PC-3 (cell line): ENCODE data around the gene ZBTB7C. TPM values are rescaled to one million over a fixed set of nuclear protein-coding genes. Genes with fewer than 3 reads are reported as not detected.

Experiments
- ATAC-seq: fragments of 200-7000 bp; cut with Tn5 transposase; 2 replicates; pipeline ENCODE4 v1.9.1; 2020; ENCODE audit warnings: mild to moderate bottlenecking, moderate library complexity
- BruUV-seq: library from RNA; stranded (reverse); fragments of 400-500 nt; replicated peaks from 2 replicates; lab custom pipeline; 2021; lab: Mats Ljungman, UMichigan
- CTCF ChIA-PET: fragments of 300-600 bp; sonication (Branson Sonifier 250); formaldehyde crosslinking; loops from one replicate; lab custom pipeline; 2022; ENCODE audit warnings: antibody characterized with exemption; lab: Charles Lee
- POLR2A ChIA-PET: fragments of 300-600 bp; sonication (Branson Sonifier 250); formaldehyde crosslinking; loops from one replicate; lab custom pipeline; 2022; ENCODE audit warnings: antibody characterized with exemption; ENCODE audit not compliant: unreplicated experiment; lab: Charles Lee
- DNase-seq: peaks from one replicate; pipeline ENCODE4 v3.0.0-alpha.2; 2015
- H2AFZ ChIP-seq: fragments of 300-600 bp; sonication (generic); 2 replicates; pipeline ENCODE4 v1.6.0; 2016; ENCODE audit warnings: antibody characterized with exemption, low read length
- H3F3A ChIP-seq: fragments of 300-600 bp; sonication (generic); one replicate; pipeline ENCODE4 v1.6.0; 2017; ENCODE audit warnings: antibody characterized with exemption, low read length, control low read depth, mild to moderate bottlenecking; ENCODE audit not compliant: unreplicated experiment
- H3K27ac ChIP-seq: fragments of 300-600 bp; sonication (generic); 2 replicates; pipeline ENCODE4 v1.5.1; 2016; ENCODE audit warnings: mild to moderate bottlenecking, low read length
- H3K27me3 ChIP-seq: fragments of 300-600 bp; sonication (generic); 2 replicates; pipeline ENCODE4 v1.6.1; 2016; ENCODE audit warnings: low read length, mixed read lengths
- H3K36me3 ChIP-seq: fragments of 300-600 bp; sonication (generic); 2 replicates; pipeline ENCODE4 v1.6.1; 2016; ENCODE audit warnings: low read depth, mixed run types, low read length, mixed read lengths
- H3K4me1 ChIP-seq: fragments of 300-600 bp; sonication (generic); 2 replicates; pipeline ENCODE4 v1.5.1; 2016; ENCODE audit warnings: low read length; ENCODE audit not compliant: insufficient read depth
- H3K4me2 ChIP-seq: fragments of 300-600 bp; sonication (generic); 2 replicates; pipeline ENCODE4 v1.6.0; 2016; ENCODE audit warnings: low read length
- H3K4me3 ChIP-seq: fragments of 300-600 bp; sonication (generic); 2 replicates; pipeline ENCODE4 v1.5.1; 2016; ENCODE audit warnings: mild to moderate bottlenecking, low read length, mixed read lengths
- H3K79me2 ChIP-seq: fragments of 300-600 bp; sonication (generic); 2 replicates; pipeline ENCODE4 v1.6.1; 2017; ENCODE audit warnings: low read length, mixed read lengths
- H3K9ac ChIP-seq: fragments of 300-600 bp; sonication (generic); 2 replicates; pipeline ENCODE4 v1.6.0; 2016; ENCODE audit warnings: mild to moderate bottlenecking, low read length
- H3K9me2 ChIP-seq: fragments of 300-600 bp; sonication (generic); replicated peaks from 2 replicates; pipeline ENCODE4 v1.6.1; 2016; ENCODE audit warnings: mixed run types, low read length, mixed read lengths
- H3K9me3 ChIP-seq: fragments of 300-600 bp; sonication (generic); 2 replicates; pipeline ENCODE4 v1.6.1; 2016; ENCODE audit warnings: low read length, mixed read lengths
- H4K20me1 ChIP-seq: fragments of 300-600 bp; sonication (generic); 2 replicates; pipeline ENCODE4 v1.6.1; 2016; ENCODE audit warnings: low read length, mixed read lengths
- EZH2 ChIP-seq: fragments of 300-600 bp; sonication (generic); IDR thresholded peaks from one replicate; pipeline ENCODE4 v1.6.1; 2017; ENCODE audit warnings: antibody characterized with exemption, mild to moderate bottlenecking, low read length; ENCODE audit not compliant: unreplicated experiment
- EZH2phosphoT487 ChIP-seq: fragments of 300-600 bp; sonication (generic); IDR thresholded peaks from 2 replicates; pipeline ENCODE4 v1.6.1; 2018; ENCODE audit warnings: mild to moderate bottlenecking, antibody characterized with exemption, low read length, borderline replicate concordance
- intact Hi-C: fragments of 100-400 bp; cut with micrococcal nuclease; formaldehyde crosslinking; loops from 2 replicates; pipeline ENCODE4 v1.9.0; 2023
- total RNA-seq: library from RNA; depleted of rRNA; stranded (reverse); fragments of >200 nt; gene quantifications from 2 replicates; pipeline ENCODE4 v1.2.3, GENCODE V29; 2014
- TF ChIP-seq, protein P1 (sequence below): fragments of 300-600 bp; sonication (generic); conservative IDR thresholded peaks from 2 replicates; pipeline ENCODE4 v1.5.1; 2017; ENCODE audit warnings: antibody characterized with exemption, low read depth, mild to moderate bottlenecking, low read length

Gene ZBTB7C
- total RNA-seq, 1 experiment from 2014 or later: 1.3 TPM

DNA sequence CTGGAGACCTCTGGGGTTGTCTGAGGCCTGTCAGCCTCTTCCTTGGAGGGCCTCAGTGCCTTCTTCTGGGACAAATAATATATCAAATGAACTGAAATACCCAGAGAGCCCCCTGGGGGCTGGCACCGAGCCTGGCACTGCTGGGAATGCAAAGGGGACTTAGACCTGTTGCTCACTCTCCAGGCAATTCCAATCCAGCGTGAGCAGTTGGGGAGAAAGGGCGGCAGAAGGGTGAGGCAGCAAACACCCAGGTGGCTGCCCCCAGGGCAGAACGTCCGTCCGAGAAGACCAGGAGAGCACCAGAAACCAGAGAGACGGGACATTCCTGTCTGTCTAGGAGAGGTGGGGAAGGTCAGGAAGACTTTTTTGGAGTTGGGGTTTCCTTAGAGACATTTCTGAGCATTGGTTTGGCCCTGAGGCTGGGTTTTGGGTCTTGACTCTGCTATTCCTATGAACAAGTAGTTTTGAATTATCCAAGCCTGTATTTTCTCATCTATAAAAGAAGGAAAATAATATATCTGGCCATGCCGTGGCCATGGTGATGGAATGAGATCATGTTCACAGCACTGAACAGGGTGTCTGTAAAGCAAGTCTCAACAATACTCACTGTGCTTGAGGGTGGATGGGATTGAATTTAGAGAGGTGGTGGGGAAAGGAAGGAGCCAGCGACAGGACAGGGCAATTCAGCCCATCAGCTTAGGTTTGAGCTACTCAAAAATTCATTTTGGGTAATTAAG, 44.3 kb upstream of the ZBTB7C start:
- no peaks in the 10 kb centered on the region for H3K9me3 ChIP-seq
- no peaks in the 10 kb centered on the region for H3K79me2 ChIP-seq
- peak overlapping the region; percentile 47 for H3K27ac ChIP-seq
- ATAC-seq: no peak
- POLR2A ChIA-PET: no interaction called here
- no peak overlapping the region for H3K4me2 ChIP-seq
- BruUV-seq: no TSS peak
- no peak overlapping the region for H3K4me3 ChIP-seq
- CTCF ChIA-PET: no interaction called here
- intact Hi-C loops: no loop called here
- no peak overlapping the region for H2AFZ ChIP-seq
- no peak for TF ChIP-seq EZH2phosphoT487
- TF ChIP-seq EZH2: no peak
- TF ChIP-seq, protein P1, sequence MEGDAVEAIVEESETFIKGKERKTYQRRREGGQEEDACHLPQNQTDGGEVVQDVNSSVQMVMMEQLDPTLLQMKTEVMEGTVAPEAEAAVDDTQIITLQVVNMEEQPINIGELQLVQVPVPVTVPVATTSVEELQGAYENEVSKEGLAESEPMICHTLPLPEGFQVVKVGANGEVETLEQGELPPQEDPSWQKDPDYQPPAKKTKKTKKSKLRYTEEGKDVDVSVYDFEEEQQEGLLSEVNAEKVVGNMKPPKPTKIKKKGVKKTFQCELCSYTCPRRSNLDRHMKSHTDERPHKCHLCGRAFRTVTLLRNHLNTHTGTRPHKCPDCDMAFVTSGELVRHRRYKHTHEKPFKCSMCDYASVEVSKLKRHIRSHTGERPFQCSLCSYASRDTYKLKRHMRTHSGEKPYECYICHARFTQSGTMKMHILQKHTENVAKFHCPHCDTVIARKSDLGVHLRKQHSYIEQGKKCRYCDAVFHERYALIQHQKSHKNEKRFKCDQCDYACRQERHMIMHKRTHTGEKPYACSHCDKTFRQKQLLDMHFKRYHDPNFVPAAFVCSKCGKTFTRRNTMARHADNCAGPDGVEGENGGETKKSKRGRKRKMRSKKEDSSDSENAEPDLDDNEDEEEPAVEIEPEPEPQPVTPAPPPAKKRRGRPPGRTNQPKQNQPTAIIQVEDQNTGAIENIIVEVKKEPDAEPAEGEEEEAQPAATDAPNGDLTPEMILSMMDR: no peak
- H3K36me3 ChIP-seq: no peaks in the 10 kb centered on the region
- no peaks in the 10 kb centered on the region for H3K27me3 ChIP-seq
- DNase-seq: peak; percentile 49
- no peaks in the 10 kb centered on the region for H3K9me2 ChIP-seq
- H3F3A ChIP-seq: no peaks in the 10 kb centered on the region
- H3K9ac ChIP-seq: peak overlapping the region; percentile 8; the same call in 1 of the 2 replicates
- peaks cover 17% of the 10 kb centered on the region for H3K4me1 ChIP-seq
- H4K20me1 ChIP-seq: no peaks in the 10 kb centered on the region

DNA sequence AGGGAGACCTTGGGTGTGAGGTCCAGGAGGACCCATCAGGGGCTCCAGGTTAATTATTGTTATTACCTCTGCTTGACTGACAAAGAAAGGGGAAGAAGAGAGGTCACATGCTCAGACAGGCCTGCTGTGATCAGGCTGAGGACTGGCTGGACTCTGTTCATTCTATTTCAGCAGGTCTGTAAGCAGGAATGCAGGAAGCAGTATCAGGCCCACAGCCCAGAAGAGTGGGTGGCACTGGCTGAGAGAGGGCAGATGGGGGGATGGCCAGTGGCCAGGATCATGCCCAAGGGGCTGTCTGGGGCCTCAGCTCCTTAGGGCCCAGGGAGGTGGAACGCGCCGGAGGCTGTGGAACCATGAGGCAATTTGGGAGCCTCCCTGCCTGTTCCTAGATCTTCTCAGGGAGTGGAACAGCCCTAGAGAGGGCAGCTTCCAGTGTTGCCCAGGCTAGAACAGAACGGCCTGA, 43.7 kb upstream of the ZBTB7C start:
- ATAC-seq: no peak
- Histone ChIP-seq H4K20me1 (no peaks in the 10 kb centered on the region), H3K4me3 (no peak overlapping the region), H3K9ac (peak overlapping the region; percentile 8; the same call in 1 of the 2 replicates), H3K27me3 (no peaks in the 10 kb centered on the region), H2AFZ (no peak overlapping the region), H3K27ac (peak overlapping the region; percentile 47), H3K4me2 (no peak overlapping the region), H3K9me2 (no peaks in the 10 kb centered on the region), H3F3A (no peaks in the 10 kb centered on the region), H3K9me3 (no peaks in the 10 kb centered on the region), H3K79me2 (no peaks in the 10 kb centered on the region), H3K36me3 (no peaks in the 10 kb centered on the region), H3K4me1 (peaks cover 17% of the 10 kb centered on the region)
- ChIA-PET CTCF (no interaction called here), POLR2A (no interaction called here)
- intact Hi-C loops: no loop called here
- BruUV-seq: no TSS peak
- TF ChIP-seq EZH2 (no peak), EZH2phosphoT487 (no peak)
- TF ChIP-seq, protein P1: no peak
- DNase-seq: no peak

DNA sequence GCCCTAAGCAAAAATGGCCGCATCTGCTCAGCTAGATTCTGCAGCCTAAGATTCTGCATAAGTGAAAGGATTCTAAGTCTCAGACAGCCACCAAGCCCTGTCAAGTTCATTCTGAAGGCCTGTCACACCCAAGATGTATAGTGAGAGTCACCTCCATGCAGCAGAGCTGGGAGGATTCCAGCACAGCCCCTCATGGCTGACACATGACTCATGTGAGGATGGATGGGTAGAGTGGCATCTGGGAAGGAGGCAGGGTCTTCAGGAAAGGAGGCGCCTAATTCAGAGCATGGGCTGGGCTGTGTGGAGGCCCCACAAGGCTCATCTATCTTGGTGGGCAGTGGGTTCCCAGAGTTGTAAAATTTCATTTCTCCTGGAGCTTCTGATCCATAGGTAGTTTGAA, 41.5 kb upstream of the ZBTB7C start:
- TF ChIP-seq EZH2phosphoT487: no peak
- TF ChIP-seq, protein P1: no peak
- no peak for TF ChIP-seq EZH2
- H3K4me3 ChIP-seq: no peak overlapping the region
- no peaks in the 10 kb centered on the region for H4K20me1 ChIP-seq
- H3K27ac ChIP-seq: no peak overlapping the region
- H3K27me3 ChIP-seq: no peaks in the 10 kb centered on the region
- H3K79me2 ChIP-seq: no peaks in the 10 kb centered on the region
- no peaks in the 10 kb centered on the region for H3F3A ChIP-seq
- ATAC-seq: no peak
- H2AFZ ChIP-seq: no peak overlapping the region
- no peaks in the 10 kb centered on the region for H3K36me3 ChIP-seq
- POLR2A ChIA-PET: no interaction called here
- H3K9ac ChIP-seq: no peak overlapping the region
- H3K9me3 ChIP-seq: no peaks in the 10 kb centered on the region
- no peaks in the 10 kb centered on the region for H3K9me2 ChIP-seq
- CTCF ChIA-PET: no interaction called here
- H3K4me2 ChIP-seq: no peak overlapping the region
- no TSS peak for BruUV-seq
- H3K4me1 ChIP-seq: peaks cover 5% of the 10 kb centered on the region; the same call in 1 of the 2 replicates
- no peak for DNase-seq
- intact Hi-C loops: no loop called here
